ENCODE results near the gene USP50.
"Not testable (repeated sequence)": the region's sequence is repeated elsewhere in the genome, so short reads cannot be mapped to it uniquely, and the experiment has no call there.

Gene USP50

GRCh38 chr15:50546566-50546965 lies at the start of gene USP50:
Gene USP50 (minus strand): TSS chr15:50546666. CDS start chr15:50546525, 141 bp downstream.
- no peak within 1 kb of the TSS for H2AFZ ChIP-seq (ENCODE audit: low read length, unreplicated experiment)
- H3K79me2 ChIP-seq (ENCODE audit: control insufficient read depth, insufficient read depth, low read length, unreplicated experiment): no peaks in the 10 kb centered on the region
- no peaks in the 10 kb centered on the region for H3K4me1 ChIP-seq (ENCODE audit: control insufficient read depth, insufficient read depth, low read length, unreplicated experiment)
- H3K27ac ChIP-seq (ENCODE audit: low read depth, low read length): no peak within 1 kb of the TSS
- no peaks in the 10 kb centered on the region for H3K36me3 ChIP-seq (ENCODE audit: insufficient read depth, low read length)
- H3K4me3 ChIP-seq (ENCODE audit: low read depth, low read length): no peak within 1 kb of the TSS
- no peaks in the 10 kb centered on the region for H3K27me3 ChIP-seq (ENCODE audit: insufficient read depth, low read length)

GRCh38 chr15:50594311-50594710 lies 47.8 kb upstream of the USP50 start:
- Histone ChIP-seq H3K4me3 (ENCODE audit: low read depth, low read length) (no peak overlapping the region), H3K4me1 (ENCODE audit: control insufficient read depth, insufficient read depth, low read length, unreplicated experiment) (peaks cover 3% of the 10 kb centered on the region), H3K79me2 (ENCODE audit: control insufficient read depth, insufficient read depth, low read length, unreplicated experiment) (no peaks in the 10 kb centered on the region), H2AFZ (ENCODE audit: low read length, unreplicated experiment) (no peak overlapping the region), H3K27ac (ENCODE audit: low read depth, low read length) (no peak overlapping the region), H3K27me3 (ENCODE audit: insufficient read depth, low read length) (no peaks in the 10 kb centered on the region), H3K36me3 (ENCODE audit: insufficient read depth, low read length) (peaks cover 27% of the 10 kb centered on the region; the same call in 1 of the 2 replicates)

- no peak overlapping the region for H3K4me3 ChIP-seq (ENCODE audit: low read depth, low read length)
- H3K36me3 ChIP-seq (ENCODE audit: insufficient read depth, low read length): peaks cover 30% of the 10 kb centered on the region
- no peak overlapping the region for H2AFZ ChIP-seq (ENCODE audit: low read length, unreplicated experiment)
Observed at GRCh38 chr15:50593761-50594160, 47.3 kb upstream of the USP50 start.

GRCh38 chr15:50590288-50590687 lies 43.8 kb upstream of the USP50 start:
- peaks cover 42% of the 10 kb centered on the region for H3K36me3 ChIP-seq (ENCODE audit: insufficient read depth, low read length)
- H3K27ac ChIP-seq (ENCODE audit: low read depth, low read length): no peak overlapping the region
- no peak overlapping the region for H2AFZ ChIP-seq (ENCODE audit: low read length, unreplicated experiment)
- H3K27me3 ChIP-seq (ENCODE audit: insufficient read depth, low read length): no peaks in the 10 kb centered on the region
- no peak overlapping the region for H3K4me3 ChIP-seq (ENCODE audit: low read depth, low read length)
- H3K79me2 ChIP-seq (ENCODE audit: control insufficient read depth, insufficient read depth, low read length, unreplicated experiment): no peaks in the 10 kb centered on the region
- H3K4me1 ChIP-seq (ENCODE audit: control insufficient read depth, insufficient read depth, low read length, unreplicated experiment): no peaks in the 10 kb centered on the region

More at GRCh38 chr15:50593761-50594160, 47.3 kb upstream of the USP50 start:
- Histone ChIP-seq H3K27ac (ENCODE audit: low read depth, low read length) (no peak overlapping the region), H3K79me2 (ENCODE audit: control insufficient read depth, insufficient read depth, low read length, unreplicated experiment) (no peaks in the 10 kb centered on the region), H3K4me1 (ENCODE audit: control insufficient read depth, insufficient read depth, low read length, unreplicated experiment) (peaks cover 3% of the 10 kb centered on the region), H3K27me3 (ENCODE audit: insufficient read depth, low read length) (no peaks in the 10 kb centered on the region)

GRCh38 chr15:50577492-50577891 lies 31.0 kb upstream of the USP50 start:
- Histone ChIP-seq H3K27ac (ENCODE audit: low read depth, low read length) (no peak overlapping the region), H3K4me3 (ENCODE audit: low read depth, low read length) (no peak overlapping the region), H3K4me1 (ENCODE audit: control insufficient read depth, insufficient read depth, low read length, unreplicated experiment) (no peaks in the 10 kb centered on the region), H3K27me3 (ENCODE audit: insufficient read depth, low read length) (no peaks in the 10 kb centered on the region), H2AFZ (ENCODE audit: low read length, unreplicated experiment) (no peak overlapping the region), H3K79me2 (ENCODE audit: control insufficient read depth, insufficient read depth, low read length, unreplicated experiment) (no peaks in the 10 kb centered on the region), H3K36me3 (ENCODE audit: insufficient read depth, low read length) (peaks cover 24% of the 10 kb centered on the region)

- peaks cover 26% of the 10 kb centered on the region for H3K36me3 ChIP-seq (ENCODE audit: insufficient read depth, low read length)
Observed at GRCh38 chr15:50576166-50576565, 29.7 kb upstream of the USP50 start.

GRCh38 chr15:50573842-50574241 lies 27.4 kb upstream of the USP50 start:
- not testable (repeated sequence) for H3K27me3 ChIP-seq (ENCODE audit: insufficient read depth, low read length); H3K4me1 ChIP-seq (ENCODE audit: control insufficient read depth, insufficient read depth, low read length, unreplicated experiment); H3K79me2 ChIP-seq (ENCODE audit: control insufficient read depth, insufficient read depth, low read length, unreplicated experiment); H3K4me3 ChIP-seq (ENCODE audit: low read depth, low read length); H3K27ac ChIP-seq (ENCODE audit: low read depth, low read length); H2AFZ ChIP-seq (ENCODE audit: low read length, unreplicated experiment)
- H3K36me3 ChIP-seq (ENCODE audit: insufficient read depth, low read length): peaks cover 35% of the 10 kb centered on the region

More at GRCh38 chr15:50576166-50576565, 29.7 kb upstream of the USP50 start:
- H3K4me3 ChIP-seq (ENCODE audit: low read depth, low read length): no peak overlapping the region
- H3K4me1 ChIP-seq (ENCODE audit: control insufficient read depth, insufficient read depth, low read length, unreplicated experiment): no peaks in the 10 kb centered on the region
- H2AFZ ChIP-seq (ENCODE audit: low read length, unreplicated experiment): no peak overlapping the region
- no peaks in the 10 kb centered on the region for H3K27me3 ChIP-seq (ENCODE audit: insufficient read depth, low read length)
- H3K79me2 ChIP-seq (ENCODE audit: control insufficient read depth, insufficient read depth, low read length, unreplicated experiment): no peaks in the 10 kb centered on the region
- H3K27ac ChIP-seq (ENCODE audit: low read depth, low read length): no peak overlapping the region

- Histone ChIP-seq H2AFZ (ENCODE audit: low read length, unreplicated experiment) (no peak overlapping the region), H3K27ac (ENCODE audit: low read depth, low read length) (no peak overlapping the region), H3K79me2 (ENCODE audit: control insufficient read depth, insufficient read depth, low read length, unreplicated experiment) (no peaks in the 10 kb centered on the region), H3K27me3 (ENCODE audit: insufficient read depth, low read length) (no peaks in the 10 kb centered on the region), H3K36me3 (ENCODE audit: insufficient read depth, low read length) (peaks cover 13% of the 10 kb centered on the region), H3K4me3 (ENCODE audit: low read depth, low read length) (no peak overlapping the region), H3K4me1 (ENCODE audit: control insufficient read depth, insufficient read depth, low read length, unreplicated experiment) (no peaks in the 10 kb centered on the region)
Observed at GRCh38 chr15:50563756-50564155, 17.3 kb upstream of the USP50 start.

GRCh38 chr15:50562735-50563640 lies 16.5 kb upstream of the USP50 start:
- H3K4me3 ChIP-seq (ENCODE audit: low read depth, low read length): no peak overlapping the region
- no peaks in the 10 kb centered on the region for H3K4me1 ChIP-seq (ENCODE audit: control insufficient read depth, insufficient read depth, low read length, unreplicated experiment)
- H3K79me2 ChIP-seq (ENCODE audit: control insufficient read depth, insufficient read depth, low read length, unreplicated experiment): no peaks in the 10 kb centered on the region
- no peak overlapping the region for H2AFZ ChIP-seq (ENCODE audit: low read length, unreplicated experiment)
- no peak overlapping the region for H3K27ac ChIP-seq (ENCODE audit: low read depth, low read length)
- H3K36me3 ChIP-seq (ENCODE audit: insufficient read depth, low read length): peaks cover 13% of the 10 kb centered on the region
- H3K27me3 ChIP-seq (ENCODE audit: insufficient read depth, low read length): no peaks in the 10 kb centered on the region

GRCh38 chr15:50558012-50558411 lies 11.5 kb upstream of the USP50 start:
- Histone ChIP-seq H3K36me3 (ENCODE audit: insufficient read depth, low read length) (peaks cover 5% of the 10 kb centered on the region), H3K79me2 (ENCODE audit: control insufficient read depth, insufficient read depth, low read length, unreplicated experiment) (no peaks in the 10 kb centered on the region), H3K4me1 (ENCODE audit: control insufficient read depth, insufficient read depth, low read length, unreplicated experiment) (no peaks in the 10 kb centered on the region), H3K27me3 (ENCODE audit: insufficient read depth, low read length) (no peaks in the 10 kb centered on the region), H3K27ac (ENCODE audit: low read depth, low read length) (no peak overlapping the region), H2AFZ (ENCODE audit: low read length, unreplicated experiment) (no peak overlapping the region), H3K4me3 (ENCODE audit: low read depth, low read length) (no peak overlapping the region)

Data from ACC112 (cell line).